B cell (primary cell): ENCODE measurements around the gene LSM14B. TPM values are rescaled to one million over a fixed set of nuclear protein-coding genes. Genes with fewer than 3 reads are reported as not detected.

Source experiments
- ATAC-seq: fragments of 200-7000 bp; cut with Tn5 transposase; one replicate; pipeline ENCODE4 v1.10.0; 2021; ENCODE audit warnings: low read depth, mild to moderate bottlenecking, moderate number of reproducible peaks, moderate library complexity
- CTCF ChIA-PET: fragments of 350-600 bp; sonication (Branson Sonifier 250); formaldehyde crosslinking; loops from one replicate; lab custom pipeline; 2021; ENCODE audit warnings: antibody characterized with exemption, inconsistent platforms; lab: Charles Lee
- POLR2A ChIA-PET: fragments of 350-600 bp; sonication (Branson Sonifier 250); formaldehyde crosslinking; loops from one replicate; lab custom pipeline; 2021; ENCODE audit warnings: antibody characterized with exemption; lab: Charles Lee
- DNase-seq: peaks from one replicate; pipeline ENCODE4 v3.0.0; 2013
- H2AFZ ChIP-seq: 2 replicates; pipeline ENCODE4 v1.6.1; 2012; ENCODE audit warnings: mild to moderate bottlenecking, low read depth, low read length; ENCODE audit not compliant: insufficient read depth, poor library complexity, severe bottlenecking
- H3K27ac ChIP-seq, 2 donors: 1 replicate in 1 of 2; 2 replicates in 1 of 2; pipeline ENCODE4 v1.5.1; 2012 to 2013; ENCODE audit warnings: low read length in 2 of 2, mild to moderate bottlenecking in 2 of 2, moderate library complexity in 1 of 2
- H3K27me3 ChIP-seq, 4 experiments: fragments of 200-600 bp in 1 of 4; sonication (generic) in 1 of 4; replicated peaks in 1 of 4; 1 replicate in 2 of 4; 2 replicates in 2 of 4; pipeline versions ENCODE4 v1.6.1 to v1.7.0; 2013 to 2016; ENCODE audit warnings: low read length in 3 of 4, mild to moderate bottlenecking in 2 of 4, mixed read lengths in 1 of 4, moderate library complexity in 1 of 4; ENCODE audit not compliant: insufficient read depth in 4 of 4, control insufficient read depth in 3 of 4; ENCODE audit errors: control extremely low read depth in 1 of 4
- H3K36me3 ChIP-seq, 2 experiments: replicated peaks in 1 of 2; 1 replicate in 1 of 2; 2 replicates in 1 of 2; pipeline versions ENCODE4 v1.6.1 to v1.7.1; 2013; ENCODE audit warnings: low read length in 1 of 2; ENCODE audit not compliant: insufficient read depth in 2 of 2, control insufficient read depth in 1 of 2; ENCODE audit errors: control extremely low read depth in 1 of 2, extremely low read depth in 1 of 2
- H3K4me1 ChIP-seq, 2 donors: fragments of 200-600 bp in 1 of 2; sonication (generic) in 1 of 2; 1 replicate in 1 of 2; 2 replicates in 1 of 2; pipeline versions ENCODE4 v1.5.1 to v1.6.1; 2013 to 2017; ENCODE audit warnings: low read length in 2 of 2; ENCODE audit not compliant: control insufficient read depth in 2 of 2, insufficient read depth in 2 of 2
- H3K4me2 ChIP-seq: replicated peaks from 2 replicates; pipeline ENCODE3; 2012; ENCODE audit warnings: mild to moderate bottlenecking, low read depth, low read length; ENCODE audit not compliant: poor library complexity, severe bottlenecking
- H3K4me3 ChIP-seq, 5 experiments: fragments of 200-600 bp in 1 of 5; sonication (generic) in 1 of 5; 1 replicate in 3 of 5; 2 replicates in 2 of 5; pipeline versions ENCODE4 v1.5.1 to v1.7.0; 2011 to 2016; ENCODE audit warnings: low read length in 4 of 5, mild to moderate bottlenecking in 4 of 5, low read depth in 2 of 5, control low read depth in 1 of 5, moderate library complexity in 1 of 5; ENCODE audit not compliant: insufficient read depth in 1 of 5; ENCODE audit errors: control extremely low read depth in 1 of 5, extremely low read depth in 1 of 5
- H3K79me2 ChIP-seq: fragments of 200-600 bp; sonication (generic); one replicate; pipeline ENCODE4 v1.6.0; 2016; ENCODE audit warnings: low read length; ENCODE audit not compliant: control insufficient read depth, insufficient read depth
- H3K9ac ChIP-seq: fragments of 200-600 bp; sonication (generic); 2 replicates; pipeline ENCODE4 v1.6.1; 2017; ENCODE audit warnings: mild to moderate bottlenecking, low read length, moderate library complexity
- H3K9me3 ChIP-seq, 3 donors: one replicate each; pipeline versions ENCODE4 v1.6.1 to v1.7.1; 2013; ENCODE audit warnings: low read length in 2 of 3; ENCODE audit not compliant: control insufficient read depth in 2 of 3, insufficient read depth in 1 of 3; ENCODE audit errors: control extremely low read depth in 1 of 3
- H4K20me1 ChIP-seq: 2 replicates; pipeline ENCODE4 v1.6.0; 2012; ENCODE audit warnings: mild to moderate bottlenecking, low read length; ENCODE audit not compliant: insufficient read depth, control insufficient read depth, poor library complexity, severe bottlenecking
- H3K27ac Mint-ChIP-seq: one replicate; pipeline ENCODE4 v1.8.0; 2021; ENCODE audit warnings: mixed read lengths
- H3K27me3 Mint-ChIP-seq: one replicate; pipeline ENCODE4 v1.8.0; 2021; ENCODE audit warnings: mixed read lengths
- H3K4me1 Mint-ChIP-seq: one replicate; pipeline ENCODE4 v1.8.0; 2021; ENCODE audit warnings: mixed read lengths
- H3K4me3 Mint-ChIP-seq: one replicate; pipeline ENCODE4 v1.8.0; 2021; ENCODE audit warnings: mixed read lengths
- H3K9me3 Mint-ChIP-seq: one replicate; pipeline ENCODE4 v1.8.0; 2022; ENCODE audit warnings: mixed read lengths; ENCODE audit not compliant: insufficient read depth
- EZH2 ChIP-seq: IDR thresholded peaks from 2 replicates; pipeline ENCODE4 v1.6.1; 2012; ENCODE audit warnings: borderline replicate concordance, low read depth, mild to moderate bottlenecking, moderate library complexity, low read length; ENCODE audit not compliant: insufficient read depth, poor library complexity, severe bottlenecking
- WGBS: methylation state at CpG from one replicate; pipeline ENCODE4 v1.1.5; 2013; ENCODE audit warnings: missing lambda C conversion rate; ENCODE audit not compliant: insufficient coverage; 5-methylcytosine and 5-hydroxymethylcytosine counted together
- intact Hi-C: fragments of 100-400 bp; cut with micrococcal nuclease; formaldehyde crosslinking; loops from one replicate; pipeline ENCODE4 v1.10.0; 2022
- polyA plus RNA-seq: library from polyadenylated mRNA; depleted of rRNA; stranded (reverse); fragments of >200 nt; gene quantifications from 2 replicates; pipeline ENCODE4 v1.2.3, GENCODE V29; 2012
- total RNA-seq, 2 donors: library from RNA; stranded (reverse); fragments of 120-200 nt in 1 of 2; gene quantifications; 1 replicate in 1 of 2; 2 replicates in 1 of 2; pipeline versions ENCODE4 v1.2.3 to v1.2.4, GENCODE V29; 2013 to 2022
- TF ChIP-seq, protein P1 (sequence below): fragments of 200-600 bp; IDR thresholded peaks from one replicate; pipeline ENCODE4 v1.8.0; 2022; ENCODE audit warnings: antibody characterized with exemption, mild to moderate bottlenecking

Gene LSM14B
- total and polyA plus RNA-seq, 2 donors (not counting 1 experiment from before 2014, with no cell fraction given) = 26.8 to 52.8 TPM

DNA sequence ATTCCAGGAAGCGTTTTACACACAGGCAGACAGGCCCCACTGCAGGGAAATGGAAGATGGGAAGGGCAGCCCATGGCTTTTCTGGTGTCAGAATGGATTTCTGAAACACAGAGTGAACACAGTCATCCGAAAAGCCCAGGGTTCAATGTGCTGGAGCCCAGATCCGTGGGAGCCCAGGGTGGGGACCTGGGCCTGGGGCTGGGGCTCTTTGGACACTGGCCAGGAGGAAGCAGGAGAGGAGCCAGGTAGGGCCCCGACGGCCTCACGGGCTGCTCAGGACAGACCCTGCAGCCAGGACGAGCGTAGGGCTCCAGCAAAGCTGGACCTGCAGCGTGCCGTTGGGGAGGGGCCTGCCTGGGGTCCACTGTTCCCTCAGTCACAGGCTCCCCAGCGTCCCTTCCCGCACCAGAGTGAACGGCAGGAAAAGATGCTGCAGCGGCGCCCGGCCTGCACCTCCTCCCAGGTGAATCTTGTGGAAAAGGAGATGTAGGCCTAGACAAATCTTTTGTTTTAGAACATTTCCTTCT is 24.3 kb upstream of the LSM14B start:
- TF ChIP-seq, protein P1, sequence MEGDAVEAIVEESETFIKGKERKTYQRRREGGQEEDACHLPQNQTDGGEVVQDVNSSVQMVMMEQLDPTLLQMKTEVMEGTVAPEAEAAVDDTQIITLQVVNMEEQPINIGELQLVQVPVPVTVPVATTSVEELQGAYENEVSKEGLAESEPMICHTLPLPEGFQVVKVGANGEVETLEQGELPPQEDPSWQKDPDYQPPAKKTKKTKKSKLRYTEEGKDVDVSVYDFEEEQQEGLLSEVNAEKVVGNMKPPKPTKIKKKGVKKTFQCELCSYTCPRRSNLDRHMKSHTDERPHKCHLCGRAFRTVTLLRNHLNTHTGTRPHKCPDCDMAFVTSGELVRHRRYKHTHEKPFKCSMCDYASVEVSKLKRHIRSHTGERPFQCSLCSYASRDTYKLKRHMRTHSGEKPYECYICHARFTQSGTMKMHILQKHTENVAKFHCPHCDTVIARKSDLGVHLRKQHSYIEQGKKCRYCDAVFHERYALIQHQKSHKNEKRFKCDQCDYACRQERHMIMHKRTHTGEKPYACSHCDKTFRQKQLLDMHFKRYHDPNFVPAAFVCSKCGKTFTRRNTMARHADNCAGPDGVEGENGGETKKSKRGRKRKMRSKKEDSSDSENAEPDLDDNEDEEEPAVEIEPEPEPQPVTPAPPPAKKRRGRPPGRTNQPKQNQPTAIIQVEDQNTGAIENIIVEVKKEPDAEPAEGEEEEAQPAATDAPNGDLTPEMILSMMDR = no peak
- TF ChIP-seq EZH2 = no peak
- H3K4me3 ChIP-seq = no peak overlapping the region
- POLR2A ChIA-PET = no interaction called here

GRCh38 chr20:62101078-62101477 is 21.2 kb upstream of the LSM14B start:
- ATAC-seq (no peak), DNase-seq (no peak)
- H3K36me3 ChIP-seq = no peaks in the 10 kb centered on the region
- no peak overlapping the region for H3K4me3 ChIP-seq
- H3K9ac ChIP-seq = no peak overlapping the region
- H3K27me3 Mint-ChIP-seq = peaks cover 9% of the 10 kb centered on the region
- H3K4me2 ChIP-seq = no peak overlapping the region
- TF ChIP-seq, protein P1 = no peak
- no peak for TF ChIP-seq EZH2
- no peak overlapping the region for H3K27ac ChIP-seq
- intact Hi-C loops = no loop called here
- POLR2A ChIA-PET = no interaction called here
- peaks cover 11% of the 10 kb centered on the region for H3K9me3 Mint-ChIP-seq
- peaks cover 0 to 72% (median 16%) of the 10 kb centered on the region in 3 donors for H3K9me3 ChIP-seq
- H2AFZ ChIP-seq = no peak overlapping the region
- H3K4me1 ChIP-seq = no peaks in the 10 kb centered on the region
- H3K27me3 ChIP-seq = peaks cover 0 to 13% (median 3%) of the 10 kb centered on the region in 4 experiments
- 100% methylated on average over 1 of the region's 4 CpGs for WGBS
- H3K4me3 Mint-ChIP-seq = no peak overlapping the region
- H4K20me1 ChIP-seq = no peaks in the 10 kb centered on the region
- H3K79me2 ChIP-seq = no peaks in the 10 kb centered on the region
- CTCF ChIA-PET = no interaction called here
- H3K27ac Mint-ChIP-seq = no peak overlapping the region
- no peaks in the 10 kb centered on the region for H3K4me1 Mint-ChIP-seq

More for the DNA sequence above, 24.3 kb upstream of the LSM14B start:
- 89% methylated on average over 10 of the region's 16 CpGs for WGBS
- no peak overlapping the region for H3K27ac ChIP-seq
- no peaks in the 10 kb centered on the region for H4K20me1 ChIP-seq
- CTCF ChIA-PET = no interaction called here
- H3K27me3 ChIP-seq = peaks cover 0 to 13% (median 3%) of the 10 kb centered on the region in 4 experiments
- Mint-ChIP-seq H3K27me3 (peaks cover 15% of the 10 kb centered on the region), H3K27ac (no peak overlapping the region), H3K4me1 (no peaks in the 10 kb centered on the region), H3K4me3 (no peak overlapping the region), H3K9me3 (peaks cover 5% of the 10 kb centered on the region)
- H3K4me1 ChIP-seq = no peaks in the 10 kb centered on the region
- no peaks in the 10 kb centered on the region for H3K36me3 ChIP-seq
- intact Hi-C loops = no loop called here
- DNase-seq (no peak), ATAC-seq (no peak)
- no peak overlapping the region for H2AFZ ChIP-seq
- peaks cover 0 to 52% (median 13%) of the 10 kb centered on the region in 3 donors for H3K9me3 ChIP-seq
- H3K9ac ChIP-seq = no peak overlapping the region
- H3K79me2 ChIP-seq = no peaks in the 10 kb centered on the region
- H3K4me2 ChIP-seq = no peak overlapping the region
